Fibroblast of skin of back (primary cell): Measurements from ENCODE around the gene BOLA1.
A peak's percentile ranks its signal among the peaks of the same experiment; 100 is the strongest.

Source experiments
- DNase-seq: peaks from one replicate; pipeline ENCODE4 v3.0.0-alpha.2; 2013

Gene BOLA1

DNA sequence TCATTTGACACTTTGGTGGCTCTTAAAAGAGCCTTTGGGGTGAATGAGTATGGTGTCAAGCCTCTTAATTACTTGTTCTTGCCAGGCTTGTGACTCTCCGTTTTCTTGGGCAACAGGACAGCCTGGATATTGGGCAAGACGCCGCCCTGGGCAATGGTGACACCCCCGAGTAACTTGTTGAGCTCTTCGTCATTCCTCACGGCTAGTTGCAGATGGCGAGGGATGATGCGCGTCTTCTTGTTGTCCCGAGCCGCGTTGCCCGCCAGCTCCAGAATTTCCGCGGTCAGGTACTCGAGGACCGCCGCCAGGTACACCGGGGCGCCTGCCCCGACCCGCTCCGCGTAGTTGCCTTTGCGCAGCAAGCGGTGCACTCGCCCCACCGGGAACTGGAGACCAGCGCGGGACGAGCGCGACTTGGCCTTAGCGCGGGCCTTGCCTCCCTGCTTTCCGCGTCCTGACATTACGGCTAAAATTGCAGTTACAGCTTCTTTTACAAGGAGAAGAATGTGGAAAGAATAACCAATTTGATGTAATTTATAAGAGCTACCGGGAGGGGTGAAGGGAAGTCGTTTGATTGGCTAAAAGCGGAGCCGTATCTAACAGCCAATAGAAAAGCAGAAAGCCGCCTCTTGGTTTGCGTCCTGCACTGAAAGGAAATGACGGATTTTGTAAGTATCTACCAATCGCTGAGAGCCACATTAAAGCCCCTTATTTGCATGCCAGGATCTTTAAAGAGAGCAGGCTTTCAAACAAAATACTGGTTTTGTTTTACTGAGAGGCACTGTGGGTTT lies 11.7 kb upstream of the BOLA1 start:
- peak; percentile 99 for DNase-seq

DNA sequence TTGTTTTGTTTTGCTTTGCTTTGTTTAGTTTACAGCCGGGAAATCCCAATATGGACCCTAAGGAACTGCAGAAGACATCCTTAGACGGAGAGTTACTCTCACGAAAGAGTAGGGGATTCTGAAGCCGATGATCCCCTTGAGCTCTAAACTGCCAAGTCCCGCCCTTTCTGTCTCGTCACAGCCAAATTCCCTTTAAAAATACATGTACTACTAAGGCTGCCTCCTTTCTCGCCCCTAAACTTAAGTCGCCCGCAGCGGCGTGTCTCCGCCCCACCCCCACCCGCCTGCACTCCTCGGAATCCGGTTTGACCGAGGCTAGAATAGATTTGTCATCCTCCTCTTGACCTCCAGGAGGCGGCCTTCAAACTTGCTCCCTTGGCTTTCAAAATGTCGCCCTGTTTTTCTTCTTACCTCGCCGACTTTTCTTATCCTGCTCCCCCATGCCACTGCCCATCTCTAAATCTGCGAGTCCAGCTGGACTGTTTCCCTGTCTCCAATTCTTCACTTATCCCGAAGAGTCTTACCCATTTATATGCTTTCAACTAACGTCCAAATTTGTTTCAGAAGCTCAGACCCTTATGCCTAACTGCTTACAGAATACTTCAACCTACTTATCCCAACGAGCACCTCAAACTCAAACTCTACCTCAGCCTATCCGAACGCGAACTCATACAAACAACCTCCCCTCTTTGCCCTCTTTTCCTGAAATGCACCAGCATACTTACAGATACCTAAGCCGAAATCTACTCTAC lies 10.9 kb upstream of the BOLA1 start:
- DNase-seq: peak; percentile 93

DNA sequence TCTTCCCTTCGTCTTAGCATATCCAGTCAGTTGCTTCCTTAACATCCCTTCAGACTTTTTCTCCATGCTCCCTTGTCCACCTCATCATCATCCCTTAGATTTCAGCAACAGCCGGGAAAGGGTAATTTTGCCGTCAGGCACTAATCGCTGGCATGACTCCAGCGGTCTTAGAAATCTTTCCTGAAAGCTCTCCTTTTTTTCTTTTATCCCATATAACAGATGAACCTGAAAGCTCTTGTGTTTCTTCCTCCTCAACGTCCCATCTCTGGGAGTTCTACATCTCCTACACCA lies 10.4 kb upstream of the BOLA1 start:
- DNase-seq: peak; percentile 48

DNA sequence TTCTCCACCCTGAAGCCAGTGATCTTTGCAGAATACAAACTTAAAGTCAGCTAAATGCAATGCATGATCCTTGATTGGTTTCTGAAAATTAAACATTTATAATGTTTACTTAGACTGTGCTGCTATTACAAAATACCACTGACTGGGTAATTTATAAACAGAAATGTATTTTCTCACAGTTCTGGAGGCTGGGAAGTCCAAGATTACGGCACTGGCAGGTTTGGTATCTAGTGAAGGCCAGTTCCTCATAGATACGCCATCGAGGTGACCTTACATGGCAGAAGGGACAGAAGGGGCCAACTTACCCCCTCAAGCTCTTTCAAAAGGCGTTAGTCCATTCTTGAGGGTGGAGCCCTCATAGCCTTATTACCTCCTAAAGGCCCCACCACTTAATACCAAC lies 2.8 kb upstream of the BOLA1 start:
- DNase-seq: no peak

DNA sequence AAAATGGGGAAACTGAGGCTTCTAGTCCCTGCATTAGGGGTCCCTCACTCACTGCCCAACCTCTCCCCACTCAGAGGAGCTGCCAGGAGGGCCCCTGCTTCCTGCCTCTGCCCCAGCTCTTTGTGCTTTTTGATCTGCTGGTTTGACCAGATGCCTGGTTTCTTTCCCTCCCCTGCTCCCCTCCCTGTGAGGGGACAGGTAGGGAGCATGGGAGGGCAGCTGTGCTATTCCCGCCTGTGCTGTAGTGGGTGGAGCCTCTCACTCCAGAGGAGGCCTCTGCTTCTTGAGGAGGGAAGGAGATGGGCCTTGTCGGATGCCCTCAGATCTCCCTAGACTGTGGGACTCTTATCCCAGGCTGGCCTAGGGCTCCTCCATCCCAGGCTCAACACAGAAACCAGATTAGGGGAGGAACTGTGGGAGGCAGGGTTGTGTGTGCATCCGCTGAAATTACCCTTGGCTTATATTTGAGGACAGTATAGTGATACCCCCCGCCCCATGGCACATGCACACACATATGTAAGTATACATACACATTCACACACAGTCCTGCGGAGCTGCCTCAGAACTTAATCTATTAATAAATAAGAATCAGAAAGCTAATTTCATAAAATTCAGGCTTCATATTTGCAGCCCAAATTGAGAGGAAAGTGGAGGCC lies 4.6 kb downstream of the BOLA1 start:
- no peak for DNase-seq

DNA sequence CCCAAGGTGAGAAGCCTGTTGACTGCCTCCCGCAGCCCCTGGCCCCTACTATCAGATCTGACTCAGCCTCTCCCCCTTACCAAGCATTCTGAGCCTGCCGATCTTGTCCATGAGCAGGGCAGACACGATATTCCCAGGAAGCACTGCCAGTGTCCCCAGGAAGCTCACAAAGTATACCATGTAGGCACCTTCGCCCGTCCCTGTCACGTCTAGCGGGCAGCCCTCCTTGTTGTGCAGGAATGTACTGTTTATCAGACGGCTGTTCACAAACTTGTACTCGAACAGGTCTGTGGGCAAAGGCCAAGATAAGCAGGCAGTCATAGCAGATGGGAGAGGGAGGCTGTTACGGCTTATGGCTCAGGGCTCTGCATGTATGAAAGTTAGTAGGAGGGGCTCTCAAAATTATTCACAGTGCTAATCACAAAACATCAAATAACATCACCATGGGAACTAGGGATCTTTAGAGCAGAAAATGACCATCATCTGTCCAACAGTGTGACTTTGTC lies 7.3 kb downstream of the BOLA1 start:
- DNase-seq: no peak

DNA sequence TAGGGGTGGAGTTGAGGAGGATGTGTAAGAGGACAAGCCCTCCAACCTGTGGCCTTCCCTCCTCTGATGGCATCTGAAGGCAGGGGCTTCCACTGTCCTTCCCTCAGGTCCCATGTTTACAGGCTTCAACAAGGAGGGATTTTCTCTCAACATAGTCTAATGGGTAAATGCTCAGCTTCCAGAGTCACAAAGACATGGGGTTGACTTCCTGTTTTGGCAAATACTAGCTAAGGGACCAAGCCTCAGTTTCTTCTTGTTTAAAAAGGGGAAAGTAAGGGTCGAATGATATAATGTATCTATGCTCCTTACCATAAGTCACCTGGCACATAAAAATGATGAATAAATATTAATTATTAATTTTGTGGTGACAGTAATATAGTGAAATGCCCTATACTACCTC lies 15.2 kb downstream of the BOLA1 start:
- no peak for DNase-seq

DNA sequence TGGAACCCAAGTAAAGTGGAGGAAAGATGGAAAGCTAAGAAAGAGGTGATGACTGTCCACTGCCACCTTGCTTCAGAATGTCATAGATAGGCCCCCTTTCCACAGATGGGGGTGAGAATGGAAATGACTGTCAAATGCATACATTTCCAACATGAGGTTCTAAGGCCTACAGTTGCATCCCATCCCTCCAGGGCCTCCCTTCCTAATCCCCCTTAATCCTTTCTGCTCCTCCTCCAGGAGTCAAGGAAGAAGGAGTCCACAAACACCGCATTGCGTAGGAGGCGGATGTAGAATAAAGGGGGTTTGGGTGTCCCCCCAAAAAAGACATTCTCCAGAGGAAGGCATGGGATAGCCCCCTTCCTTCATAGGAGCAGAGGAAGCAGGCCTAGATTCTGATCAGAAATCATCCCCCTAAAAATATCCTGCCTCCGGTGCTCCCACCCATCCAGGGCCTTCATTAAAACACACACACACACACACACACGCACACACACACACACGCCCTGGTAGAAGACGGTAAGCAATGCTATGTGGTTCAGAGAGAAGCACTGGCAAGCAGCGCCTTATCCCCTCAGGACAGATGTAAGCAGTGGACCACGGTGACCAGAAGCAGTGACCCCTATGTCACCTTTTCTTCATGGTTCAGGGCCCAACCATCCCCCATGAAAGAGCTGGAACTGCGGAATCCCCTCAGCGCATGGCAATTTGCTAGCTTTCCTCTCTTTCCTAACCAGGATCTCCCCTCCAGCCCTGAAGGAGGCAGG lies 16.2 kb downstream of the BOLA1 start:
- no peak for DNase-seq

DNA sequence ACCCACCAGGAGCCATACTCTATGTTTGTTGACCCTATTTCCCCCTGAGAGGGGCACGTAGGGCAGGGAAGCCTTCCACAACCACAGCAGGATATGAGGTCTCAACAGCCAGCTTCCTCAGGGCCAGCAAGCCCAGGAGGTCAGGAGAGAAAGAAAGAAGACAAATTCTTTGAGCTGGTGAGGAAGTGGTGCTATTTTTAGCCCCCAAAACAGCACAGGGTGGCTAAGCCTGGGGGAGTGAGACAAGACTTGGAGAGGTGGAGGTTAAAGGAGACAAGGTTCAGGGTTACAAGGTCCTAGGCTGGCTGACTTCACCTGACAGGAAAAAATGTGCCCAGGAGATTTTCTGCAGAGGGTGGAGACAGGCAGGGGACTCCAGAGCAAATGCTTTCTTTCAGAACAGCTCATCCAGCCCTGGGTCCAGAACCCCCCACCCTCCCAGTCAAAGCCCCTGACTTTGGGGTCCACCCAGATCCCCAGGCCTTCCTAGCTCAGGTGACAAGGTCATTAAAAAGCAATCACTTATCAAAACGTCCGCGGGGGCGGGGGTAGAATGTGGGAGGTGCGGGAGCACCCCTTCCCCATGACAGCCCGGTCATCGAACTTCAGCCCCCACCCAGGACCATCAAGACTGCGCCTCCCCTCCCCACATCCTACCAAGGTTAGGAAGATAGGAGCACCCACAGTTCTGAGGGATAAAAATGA lies 17.0 kb downstream of the BOLA1 start:
- peak; percentile 22 for DNase-seq

DNA sequence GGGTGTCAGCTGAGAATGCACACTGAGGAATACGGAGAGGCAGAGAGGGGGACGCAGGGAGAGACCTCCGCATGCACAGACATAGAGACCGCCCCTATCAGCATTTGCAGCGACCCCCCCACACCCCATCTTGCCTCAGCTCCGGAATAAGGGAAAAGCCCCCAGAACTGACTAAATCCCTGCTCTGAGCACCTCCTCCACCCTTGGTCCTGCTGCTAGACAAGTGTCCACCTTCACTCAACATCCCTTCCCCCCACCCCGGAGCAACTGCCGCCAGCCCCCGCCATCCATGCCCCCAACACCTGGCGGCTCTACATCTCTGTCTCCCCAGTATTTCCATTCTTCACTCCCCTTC lies 17.5 kb downstream of the BOLA1 start:
- no peak for DNase-seq

DNA sequence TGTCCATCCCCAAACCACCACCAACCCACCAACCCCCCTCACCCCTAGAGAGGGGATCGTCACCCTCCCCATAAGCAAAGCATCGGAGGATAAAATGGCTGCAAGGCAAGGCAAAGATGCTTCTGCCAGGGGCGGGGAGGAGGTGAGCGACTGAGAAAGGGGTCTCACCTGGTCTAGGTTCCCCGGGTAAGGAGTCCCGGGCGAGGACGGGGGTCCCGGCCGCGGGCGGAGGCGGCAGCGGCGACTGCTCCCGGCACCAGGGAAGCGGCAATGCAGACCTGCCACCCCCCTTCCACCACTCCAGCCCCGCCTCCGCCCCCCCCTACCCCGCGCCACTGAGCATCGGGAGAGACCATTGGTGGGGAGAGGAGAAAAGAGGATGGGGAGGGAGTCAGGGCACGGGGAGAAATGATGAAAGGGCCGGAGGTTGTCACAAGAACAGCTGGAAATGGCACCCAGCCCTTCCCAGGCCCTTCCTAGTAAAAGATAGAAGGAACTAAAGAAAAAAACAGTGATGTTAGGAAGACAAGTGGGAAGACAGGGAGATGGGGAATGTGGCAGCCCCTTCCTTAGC lies 18.3 kb downstream of the BOLA1 start, which contains the start of gene SV2A:
SV2A (minus strand) TSS at position 274 of the 574 bp plus-strand sequence. CDS start 4,004 bp downstream, outside the sequence.
- DNase-seq: peak; percentile 72

DNA sequence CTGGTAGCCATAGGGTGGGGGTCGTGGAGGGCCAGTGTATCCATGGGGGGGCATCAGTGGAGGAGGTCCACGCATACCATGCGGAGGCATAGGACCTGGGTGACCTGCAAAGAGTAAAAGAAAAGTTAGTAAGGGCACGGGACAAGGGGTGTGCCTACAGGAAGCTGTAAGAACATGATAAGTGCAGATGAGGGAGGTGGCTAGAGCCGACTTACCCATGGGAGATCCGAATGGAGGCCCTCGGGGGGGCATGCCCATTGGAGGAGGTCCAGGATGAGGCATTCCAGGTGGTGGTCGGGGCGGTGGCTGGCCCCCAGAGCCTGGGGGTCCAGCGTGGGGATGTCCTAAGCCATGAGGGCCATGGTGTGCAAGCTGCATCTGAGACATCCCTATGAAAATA lies 24.3 kb downstream of the BOLA1 start:
- no peak for DNase-seq

DNA sequence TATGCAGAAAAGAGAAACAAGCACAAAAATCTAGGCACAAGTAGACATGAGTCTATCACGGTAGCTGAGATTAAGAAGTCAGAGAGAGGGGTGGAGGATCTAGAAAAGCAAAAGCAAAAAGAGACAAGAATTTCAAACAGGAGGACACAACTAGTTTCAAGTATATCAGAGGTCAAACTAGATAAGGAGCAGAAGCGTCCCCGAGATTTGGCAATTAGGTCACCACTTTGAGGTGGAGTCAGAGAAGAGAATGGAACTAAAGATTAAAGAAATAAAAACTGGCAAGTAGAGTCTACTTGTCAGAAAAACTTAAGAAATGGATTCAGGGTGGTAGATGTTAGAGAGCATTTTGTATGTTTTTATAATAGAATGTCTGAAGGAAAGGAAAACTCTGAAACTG lies 26.0 kb downstream of the BOLA1 start:
- no peak for DNase-seq

DNA sequence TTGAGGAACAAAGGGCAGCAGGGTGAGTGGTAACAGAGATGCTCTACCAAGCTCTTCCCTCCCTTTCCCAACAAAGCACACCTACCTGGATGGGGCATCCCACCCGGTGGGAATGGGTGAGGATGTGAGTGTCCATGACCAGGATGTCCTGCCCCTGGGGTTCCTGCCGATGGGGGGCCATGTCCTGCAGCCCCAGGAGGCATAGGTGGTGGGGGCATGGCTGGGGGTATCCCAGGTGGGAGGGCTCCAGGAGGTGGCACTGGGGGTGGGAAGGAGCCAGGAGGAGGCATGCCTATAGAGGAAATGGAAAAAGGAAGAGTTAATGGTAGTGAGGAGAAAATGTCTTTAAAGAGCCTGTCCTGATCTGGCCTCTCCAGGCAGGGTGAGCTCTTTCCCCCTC lies 26.4 kb downstream of the BOLA1 start:
- DNase-seq: no peak

DNA sequence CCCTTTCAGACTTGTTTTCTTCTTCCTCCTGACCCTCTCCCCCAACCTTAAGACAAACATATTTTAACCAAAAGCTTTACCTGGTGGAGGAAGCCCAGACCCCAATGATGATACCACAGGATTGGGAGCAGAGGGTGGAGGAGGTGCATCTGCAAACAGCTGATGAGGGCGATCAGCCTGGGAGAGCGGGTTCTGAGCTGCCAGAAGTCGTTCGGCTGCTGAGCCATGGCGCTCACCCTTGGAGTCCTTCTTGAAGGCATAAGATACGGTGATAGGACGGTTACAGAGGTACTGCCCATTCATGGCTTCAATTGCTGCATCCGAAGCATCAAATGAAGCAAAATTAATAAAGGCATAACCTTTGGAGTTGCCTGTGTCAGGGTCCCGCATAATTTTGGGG lies 26.9 kb downstream of the BOLA1 start:
- DNase-seq: no peak

DNA sequence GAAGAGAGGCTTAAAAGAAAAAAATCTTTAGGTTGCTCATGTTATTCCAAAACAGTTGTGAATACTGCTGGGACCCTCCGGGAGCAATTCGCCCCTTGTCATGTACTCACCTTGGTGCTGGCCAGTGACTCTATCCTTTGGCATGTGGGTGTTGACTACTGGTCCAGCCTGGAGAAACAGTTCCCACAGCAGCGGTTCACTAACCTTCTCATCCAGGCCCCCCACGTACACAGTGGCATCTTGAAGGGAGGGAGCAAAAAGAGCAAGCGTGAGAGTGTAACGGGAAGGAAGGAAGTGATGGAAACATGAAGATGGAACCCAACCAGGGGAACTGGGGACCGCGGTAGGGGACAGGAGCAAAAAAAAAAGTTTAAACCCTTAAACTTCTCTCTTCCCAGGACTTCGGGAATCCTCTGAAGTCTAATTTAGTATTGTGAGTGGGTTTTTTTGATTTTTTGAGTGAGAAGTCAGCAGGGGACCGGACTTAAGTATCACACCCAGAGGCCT lies 27.7 kb downstream of the BOLA1 start:
- DNase-seq: peak; percentile 40

DNA sequence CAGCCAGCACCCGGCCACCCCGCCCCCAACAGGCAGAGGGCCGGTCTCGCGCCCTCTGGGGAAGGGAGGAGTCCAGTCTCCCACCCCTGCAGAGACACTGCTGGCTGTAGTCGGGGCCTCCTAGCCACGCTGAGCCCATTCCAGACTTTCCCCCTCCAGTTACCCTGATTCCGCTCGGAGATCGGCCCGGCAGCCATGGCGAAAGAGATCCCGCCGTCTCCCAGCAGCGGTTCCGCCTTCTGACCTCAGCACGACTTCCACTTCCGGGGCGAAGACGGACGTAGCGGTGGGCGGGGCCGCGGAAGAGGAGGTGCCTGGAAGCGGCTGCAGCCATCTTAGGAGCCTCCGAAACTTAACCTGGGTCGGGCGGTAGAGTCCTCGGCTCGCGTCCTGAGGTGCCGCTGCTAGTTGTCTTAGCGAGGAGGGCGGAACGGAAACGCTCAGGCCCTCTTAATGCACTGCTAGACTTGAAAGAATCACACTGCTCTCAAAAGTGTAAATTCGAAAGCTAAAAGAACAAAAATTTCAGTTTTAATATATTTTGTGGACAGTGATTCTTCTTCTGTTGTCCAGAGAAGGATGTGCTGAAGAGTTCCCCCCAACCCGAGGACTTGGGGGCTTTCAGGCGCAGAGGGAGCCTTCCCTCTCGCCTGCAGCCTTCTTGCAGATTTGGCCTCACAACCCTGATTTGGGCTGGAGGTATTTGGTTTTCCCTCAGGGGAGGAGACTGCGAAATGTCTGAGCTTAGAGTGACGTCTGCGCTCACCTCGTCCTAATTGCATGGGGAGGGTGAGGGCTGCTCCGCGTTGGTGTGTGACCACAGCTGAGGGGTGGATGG lies 28.4 kb downstream of the BOLA1 start, which contains the start of gene SF3B4:
SF3B4 (minus strand) TSS at position 241 of the 838 bp plus-strand sequence; CDS start at position 197, 44 bp downstream.
- DNase-seq: peak; percentile 93

DNA sequence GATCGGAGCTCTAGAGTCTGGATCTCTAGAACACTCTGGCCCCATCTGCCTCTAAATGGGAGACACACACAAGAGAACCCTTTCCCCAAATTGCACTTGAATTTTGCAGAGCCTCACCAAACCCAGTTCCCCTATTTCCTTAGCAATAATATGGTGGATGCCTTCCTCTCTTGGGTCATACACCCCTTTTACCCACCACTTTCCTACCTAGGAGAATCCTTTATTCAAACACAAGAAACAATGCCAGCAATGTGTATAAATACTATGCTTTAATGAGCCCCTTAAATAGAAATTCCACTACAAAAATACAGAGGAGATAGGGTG lies 29.0 kb downstream of the BOLA1 start:
- DNase-seq: no peak

DNA sequence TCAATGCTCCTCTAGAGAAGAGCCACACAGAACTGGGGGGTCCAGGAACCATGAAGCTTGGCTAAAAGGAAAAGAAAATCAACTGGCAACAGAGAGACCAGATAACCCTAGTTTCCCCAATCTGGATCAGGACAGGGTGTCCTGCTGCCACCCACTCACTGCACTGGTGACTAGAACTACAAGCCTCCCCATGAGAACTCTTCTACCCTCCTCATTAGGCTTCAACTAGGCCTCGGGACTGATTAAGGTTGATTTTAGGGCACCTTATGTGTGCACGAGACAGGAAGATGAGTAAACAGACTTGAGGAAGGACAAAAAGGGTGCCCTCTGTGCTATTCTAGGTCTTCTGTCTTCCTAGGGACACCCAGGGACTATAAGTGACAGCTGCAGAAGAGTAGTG lies 30.5 kb downstream of the BOLA1 start:
- DNase-seq: no peak

DNA sequence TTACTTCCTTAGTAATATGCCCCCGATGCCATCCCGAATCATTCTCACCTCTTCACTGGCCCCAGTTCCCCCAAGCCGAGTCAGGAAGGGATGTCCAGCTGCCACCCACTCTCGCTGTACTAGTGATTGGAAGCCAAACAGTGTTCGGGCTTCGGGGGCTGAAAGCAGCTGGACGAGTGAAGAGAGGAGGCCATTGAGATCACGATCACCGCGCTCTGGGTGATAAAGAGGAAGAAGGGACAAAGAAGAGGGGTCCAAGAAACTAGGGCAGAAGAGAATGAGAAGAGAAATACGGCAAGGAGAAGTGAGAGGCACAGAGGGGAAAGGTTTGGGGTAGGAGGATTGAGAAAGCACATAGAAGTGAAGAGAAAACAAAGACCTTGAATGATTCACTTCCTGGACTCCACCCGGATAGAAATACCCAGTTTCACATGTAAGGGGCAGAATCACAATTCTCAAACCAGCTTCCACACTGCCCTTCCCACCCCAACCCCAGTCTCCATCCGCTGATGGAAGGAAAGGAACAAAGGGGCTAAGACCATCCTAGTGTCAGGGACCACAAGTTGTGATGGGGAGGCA lies 31.9 kb downstream of the BOLA1 start:
- peak; percentile 44 for DNase-seq
